ENCODE data around the gene LTBP1. TPM values are rescaled to one million over a fixed set of nuclear protein-coding genes. Genes with fewer than 3 reads are reported as not detected.
A peak's percentile ranks its signal among the peaks of the same experiment; 100 is the strongest.

The LTBP1 gene
- total and polyA plus RNA-seq, 11 donors, result 23.5 to 150 (median 102) TPM

DNA sequence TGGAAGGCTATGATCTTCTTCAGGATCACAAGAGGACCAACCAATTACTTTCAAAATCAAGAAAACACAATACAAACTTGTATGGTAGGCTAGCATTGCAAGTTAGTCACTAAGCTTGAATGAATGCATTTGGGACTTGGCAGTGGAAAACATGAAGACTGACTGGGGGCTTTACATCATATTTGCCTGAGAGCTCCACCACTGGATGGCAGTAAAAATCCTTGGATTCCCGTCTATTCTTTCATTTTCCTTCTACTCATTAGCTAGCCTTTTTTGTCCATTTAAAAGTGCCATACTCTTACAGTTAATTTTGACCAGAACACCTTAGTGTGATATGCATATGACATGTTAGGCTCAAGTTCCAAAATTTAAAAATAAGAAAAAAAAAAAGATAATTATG is 466.2 kb downstream of the LTBP1 start:
- 17 to 38% (median 25%) methylated on average over 1 of the region's 1 CpG for WGBS, 4 donors
- H3K4me1 ChIP-seq, result peaks cover 0 to 11% (median 2%) of the 10 kb centered on the region in 12 donors
- H3K27ac ChIP-seq, result no peak overlapping the region
- H3K36me3 ChIP-seq, result no peaks in the 10 kb centered on the region
- DNase-seq (peak in 1 of 5 donors; percentile 28), ATAC-seq (peak in 2 of 4 donors; percentile 10 to 50)
- TF ChIP-seq CTCF (IDR thresholded peaks at IDR 0.05) (peak; percentile 33 to 70 (median 55)), POLR2A (IDR thresholded peaks at IDR 0.05) (no peak)
- H3K27me3 ChIP-seq, result no peaks in the 10 kb centered on the region
- intact Hi-C loops (cut with DNase I), result loop anchor here in 7 of 10 donors (1.0 to 10.0 kb wide), 5 partner anchors 27 to 172 kb away; no protein-coding TSS in a partner anchor
- H3K4me3 ChIP-seq, result no peak overlapping the region
- H3K9me3 ChIP-seq, result peaks cover 0 to 9% (median 5%) of the 10 kb centered on the region in 12 donors

DNA sequence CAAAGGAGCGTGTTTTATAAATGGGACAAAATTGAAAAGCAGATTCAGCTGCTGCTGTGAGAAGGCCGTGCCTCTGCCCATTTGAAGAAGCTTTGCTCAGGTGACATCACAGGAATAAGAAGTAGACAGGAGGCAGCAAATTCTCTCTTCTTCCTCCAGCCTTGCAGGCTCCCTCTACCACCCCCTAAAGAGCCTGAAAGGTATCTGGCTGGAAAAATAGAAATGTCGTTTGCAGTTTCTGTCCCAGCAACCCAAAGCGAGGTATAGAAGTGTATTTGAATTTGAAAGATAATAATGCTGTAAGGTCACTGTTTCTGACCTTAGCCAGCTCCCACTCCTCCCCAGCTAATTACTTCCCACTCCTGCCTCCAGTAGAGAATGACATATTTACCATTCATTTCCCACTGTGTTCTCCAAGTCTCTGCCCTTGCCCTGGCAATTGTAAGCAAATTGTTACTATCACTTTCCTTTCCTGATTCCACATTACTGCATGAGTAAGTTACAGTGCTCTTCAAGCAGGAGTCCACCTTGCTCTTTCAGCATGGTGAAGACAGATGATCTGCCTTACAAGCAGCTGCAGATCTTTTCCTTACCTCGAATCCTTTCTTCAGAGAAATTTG is 472.9 kb downstream of the LTBP1 start:
- Histone ChIP-seq H3K4me3 (no peak overlapping the region), H3K4me1 (peaks cover 0 to 14% (median 0%) of the 10 kb centered on the region in 12 donors), H3K36me3 (no peaks in the 10 kb centered on the region), H3K27ac (peak overlapping the region in 1 of 12 donors; percentile 9), H3K9me3 (no peaks in the 10 kb centered on the region), H3K27me3 (no peaks in the 10 kb centered on the region)
- intact Hi-C loops (cut with DNase I), result loop anchor here in 4 of 10 donors (5.0 to 10.0 kb wide), 2 partner anchors 163 to 165 kb away; no protein-coding TSS in a partner anchor
- no peak for TF ChIP-seq POLR2A (IDR thresholded peaks at IDR 0.05)
- TF ChIP-seq CTCF (IDR thresholded peaks at IDR 0.05), result peak in 3 of 12 donors; percentile 4 to 19 (median 6)
- WGBS, 4 donors, result 65 to 72% (median 70%) methylated on average over 5 of the region's 5 CpGs
- no peak for DNase-seq
- ATAC-seq, result no peak

DNA sequence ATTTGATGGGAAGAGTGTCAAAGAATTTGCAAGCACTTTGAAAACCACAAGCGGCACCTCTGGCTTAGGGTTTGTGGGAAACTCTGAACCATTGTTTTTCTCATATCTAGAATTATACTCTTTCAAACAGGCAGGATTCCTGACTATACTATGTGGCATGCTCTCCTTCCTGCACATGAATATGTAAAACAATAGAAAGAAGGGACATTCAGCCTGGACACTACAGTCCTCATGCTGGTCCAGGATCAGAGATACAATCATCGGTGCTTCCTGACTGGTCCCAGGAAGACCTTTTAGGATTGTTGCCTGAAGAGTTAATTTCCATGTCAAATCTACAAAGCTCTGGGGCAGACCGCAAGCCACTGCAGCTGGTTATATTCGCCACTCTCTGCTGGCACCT is 474.0 kb downstream of the LTBP1 start:
- no peak for ATAC-seq
- H3K4me1 ChIP-seq, result peaks cover 0 to 14% (median 0%) of the 10 kb centered on the region in 12 donors
- WGBS, 4 donors, result 81 to 98% (median 87%) methylated on average over 3 to 4 of the region's 4 CpGs
- no peak for TF ChIP-seq POLR2A (IDR thresholded peaks at IDR 0.05)
- no peak for TF ChIP-seq CTCF (IDR thresholded peaks at IDR 0.05)
- no peak overlapping the region for H3K4me3 ChIP-seq
- no peaks in the 10 kb centered on the region for H3K27me3 ChIP-seq
- H3K9me3 ChIP-seq, result no peaks in the 10 kb centered on the region
- no peaks in the 10 kb centered on the region for H3K36me3 ChIP-seq
- H3K27ac ChIP-seq, result peak overlapping the region in 1 of 12 donors; percentile 15
- intact Hi-C loops (cut with DNase I), result no loop called here
- no peak for DNase-seq

- ATAC-seq (no peak), DNase-seq (no peak)
- 78 to 87% (median 85%) methylated on average over 2 of the region's 2 CpGs for WGBS, 4 donors
- H3K4me3 ChIP-seq, result no peak overlapping the region
- no peak overlapping the region for H3K27ac ChIP-seq
- H3K9me3 ChIP-seq, result no peaks in the 10 kb centered on the region
- TF ChIP-seq CTCF (IDR thresholded peaks at IDR 0.05) (no peak), POLR2A (IDR thresholded peaks at IDR 0.05) (no peak)
- H3K4me1 ChIP-seq, result peaks cover 0 to 13% (median 0%) of the 10 kb centered on the region in 12 donors
- intact Hi-C loops (cut with DNase I), result no loop called here
- no peaks in the 10 kb centered on the region for H3K36me3 ChIP-seq
- H3K27me3 ChIP-seq, result no peaks in the 10 kb centered on the region
These were observed 475.1 kb downstream of the LTBP1 start for GRCh38 chr2:33421820-33422219.
